Endometrium (tissue), 2 donors: ENCODE data around the gene MSMB.
"Not testable (repeated sequence)": the region's sequence is repeated elsewhere in the genome, so short reads cannot be mapped to it uniquely, and the experiment has no call there.

Source experiments
- FAIRE-seq: peaks from 2 replicates; lab custom pipeline; 2012; peaks lifted over from hg19 to GRCh38; lab: Jason Lieb, UNC
- donor health status: control.
- donor health status: control.

Gene MSMB, protein sequence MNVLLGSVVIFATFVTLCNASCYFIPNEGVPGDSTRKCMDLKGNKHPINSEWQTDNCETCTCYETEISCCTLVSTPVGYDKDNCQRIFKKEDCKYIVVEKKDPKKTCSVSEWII

DNA sequence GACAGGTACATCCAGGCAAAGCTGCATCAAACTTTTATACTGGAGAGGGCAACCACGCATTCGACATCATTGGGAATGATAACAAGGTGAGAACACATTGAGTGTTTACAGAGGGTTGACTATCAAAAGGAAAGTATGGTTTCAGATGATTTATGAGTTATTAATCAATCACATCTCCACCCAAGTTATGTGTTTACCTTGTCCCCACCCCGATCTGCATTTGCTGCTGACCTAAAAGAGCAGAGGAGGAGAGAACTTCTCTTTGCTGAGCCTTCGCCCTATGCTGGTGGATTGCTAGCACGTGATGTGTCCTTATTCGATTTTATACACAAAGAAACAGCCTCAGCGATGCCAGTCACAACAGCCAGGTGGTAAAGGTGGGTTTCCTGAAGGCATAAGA is at the start of gene MSMB:
TSS of gene MSMB (minus strand) at position 9 of the 400 bp plus-strand sequence. CDS start 32 bp downstream, outside the sequence.
- FAIRE-seq, result no peak

DNA sequence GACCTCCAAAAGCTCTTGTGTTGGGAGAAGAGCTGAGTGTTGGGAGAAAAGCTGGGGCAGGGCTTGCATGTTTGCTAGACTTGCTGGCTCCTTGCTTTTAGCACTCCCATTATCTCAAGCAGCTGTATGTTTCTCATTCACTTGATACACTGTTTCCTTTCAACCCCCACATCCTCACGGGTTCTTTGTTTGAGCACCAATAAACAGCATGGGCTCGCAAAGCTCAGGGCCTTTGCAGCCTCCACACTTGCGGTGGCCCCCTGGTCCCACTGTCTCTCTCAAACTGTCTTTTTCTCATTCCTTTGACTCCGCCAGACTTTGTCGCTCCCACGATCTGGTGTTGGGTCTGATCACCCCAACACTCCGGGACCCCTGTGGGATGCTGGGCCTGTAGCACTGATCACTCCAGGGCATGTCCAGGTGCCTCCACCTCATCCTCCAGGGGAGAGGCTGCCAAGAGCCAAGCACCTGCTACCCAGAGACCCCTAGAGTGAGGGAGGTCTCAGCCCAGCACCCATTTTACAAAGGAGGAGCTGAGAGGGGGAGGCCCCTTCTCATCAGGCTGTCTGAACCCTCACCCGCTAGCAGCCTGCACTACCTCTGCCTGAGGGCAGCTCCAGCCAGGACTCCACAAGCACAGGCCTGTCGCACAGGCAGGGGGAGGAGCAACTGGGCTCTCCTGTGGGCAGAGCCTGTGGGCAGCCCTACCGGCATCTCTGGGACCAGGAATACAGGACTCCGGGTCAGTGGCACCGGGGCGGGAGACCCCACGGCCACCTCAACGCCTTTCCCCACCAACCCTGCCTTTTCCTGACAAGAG is 49.1 kb upstream of the MSMB start:
- FAIRE-seq, result no peak

DNA sequence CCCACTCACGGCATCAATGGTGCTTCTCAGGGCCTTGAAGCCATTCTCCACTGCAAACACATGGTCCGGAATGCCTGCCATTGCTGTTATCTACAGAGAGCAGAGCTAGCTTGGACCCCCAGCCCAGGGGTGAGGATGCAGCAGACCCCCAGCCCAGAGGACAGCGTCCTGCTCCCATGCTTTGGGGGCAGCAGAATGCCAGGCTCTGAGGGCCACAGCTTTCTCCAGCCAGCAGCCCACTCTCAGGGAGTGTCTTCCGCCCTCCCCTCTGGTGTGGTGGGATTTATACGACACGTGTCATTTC is 48.1 kb upstream of the MSMB start:
- no peak for FAIRE-seq

DNA sequence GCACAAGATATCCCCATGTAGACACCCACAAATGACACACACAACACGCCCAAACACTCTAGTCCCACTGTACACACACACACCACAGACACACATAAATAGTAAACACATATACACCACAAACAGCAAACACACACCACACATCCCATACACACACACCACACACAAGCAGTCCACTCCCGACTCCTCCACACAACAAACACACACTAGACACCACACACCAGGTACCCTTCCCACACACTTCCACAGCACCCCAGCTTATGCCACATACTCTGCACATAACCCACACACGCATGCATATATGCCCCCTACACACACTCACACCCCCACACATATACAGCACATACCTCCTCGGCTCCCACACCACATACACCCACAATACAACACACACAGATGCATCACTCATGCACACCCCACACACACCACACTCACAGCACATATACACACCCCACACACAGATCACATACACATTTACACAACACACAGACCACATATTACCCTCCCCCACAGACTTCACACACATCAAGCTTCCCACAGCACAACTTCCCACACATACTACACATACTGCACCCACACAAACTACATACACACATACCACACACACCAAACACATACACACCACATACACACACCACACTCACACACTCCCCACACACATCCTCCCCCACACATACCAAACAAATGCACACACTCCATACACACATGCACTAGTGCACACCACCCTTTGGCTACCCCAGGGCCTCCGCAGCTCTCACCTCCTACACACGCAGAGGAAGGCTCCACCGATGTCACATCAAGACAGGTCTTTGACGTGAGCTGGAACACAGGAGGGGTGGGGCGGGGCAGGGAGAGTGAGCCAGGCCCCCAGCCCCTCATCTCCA is 47.5 kb upstream of the MSMB start:
- FAIRE-seq, result not testable (repeated sequence)

DNA sequence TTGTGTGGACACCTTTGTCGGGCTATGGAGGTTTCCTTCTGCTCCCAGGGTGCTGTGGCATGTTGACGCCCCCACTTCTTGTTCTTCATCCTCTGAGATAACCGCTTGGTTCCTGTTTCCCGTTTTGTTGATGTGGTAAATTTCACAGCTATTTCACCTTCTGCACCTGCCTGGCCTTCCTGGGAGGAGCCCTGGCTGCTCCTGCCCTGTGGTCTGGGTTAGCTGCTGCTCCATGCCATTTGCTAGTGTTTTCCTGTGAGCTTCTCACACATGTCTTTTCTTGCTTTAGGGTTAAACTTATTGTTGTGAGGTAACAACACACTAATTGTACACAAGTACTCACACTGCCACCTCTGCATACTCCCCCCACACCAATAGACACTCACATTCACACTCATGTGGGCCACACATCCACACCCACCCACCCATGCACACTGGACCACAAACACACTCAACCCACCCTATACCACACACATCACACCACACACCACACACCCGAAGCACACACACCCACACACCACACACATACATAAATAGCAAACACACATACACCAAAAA is 46.5 kb upstream of the MSMB start:
- no peak for FAIRE-seq

DNA sequence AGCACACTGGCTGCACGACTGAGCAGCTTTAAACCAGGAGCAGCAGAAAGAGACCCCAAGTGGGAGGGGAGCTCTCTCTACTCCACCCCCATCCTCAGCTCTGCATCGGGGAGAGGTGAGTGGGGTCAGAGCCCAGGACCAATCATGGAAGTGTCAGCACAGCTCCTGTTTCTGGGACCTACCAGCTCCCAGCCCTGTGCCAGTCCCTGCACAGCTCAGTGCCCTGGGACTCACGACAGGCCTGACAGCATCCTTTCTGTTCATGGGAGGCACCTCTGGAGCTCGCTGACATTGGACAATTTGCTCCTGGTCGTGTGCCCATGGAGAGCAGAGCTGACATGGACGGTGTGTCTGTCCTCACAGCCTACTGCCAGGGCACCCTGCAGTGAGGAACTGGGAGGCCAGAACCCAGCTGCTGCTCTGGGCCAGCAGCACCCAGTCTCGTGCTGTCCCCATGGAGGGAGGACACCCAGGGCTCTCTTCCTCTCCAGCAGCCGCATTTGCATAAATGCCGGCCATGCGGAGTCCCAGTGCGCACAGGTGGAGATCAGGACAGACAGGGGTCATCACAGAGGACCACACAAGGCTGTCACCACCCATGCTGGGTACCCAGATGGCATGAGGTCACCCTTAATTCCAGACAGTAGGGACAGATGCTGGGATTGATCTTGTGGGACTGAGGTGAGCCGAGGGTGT is 45.9 kb upstream of the MSMB start:
- no peak for FAIRE-seq

DNA sequence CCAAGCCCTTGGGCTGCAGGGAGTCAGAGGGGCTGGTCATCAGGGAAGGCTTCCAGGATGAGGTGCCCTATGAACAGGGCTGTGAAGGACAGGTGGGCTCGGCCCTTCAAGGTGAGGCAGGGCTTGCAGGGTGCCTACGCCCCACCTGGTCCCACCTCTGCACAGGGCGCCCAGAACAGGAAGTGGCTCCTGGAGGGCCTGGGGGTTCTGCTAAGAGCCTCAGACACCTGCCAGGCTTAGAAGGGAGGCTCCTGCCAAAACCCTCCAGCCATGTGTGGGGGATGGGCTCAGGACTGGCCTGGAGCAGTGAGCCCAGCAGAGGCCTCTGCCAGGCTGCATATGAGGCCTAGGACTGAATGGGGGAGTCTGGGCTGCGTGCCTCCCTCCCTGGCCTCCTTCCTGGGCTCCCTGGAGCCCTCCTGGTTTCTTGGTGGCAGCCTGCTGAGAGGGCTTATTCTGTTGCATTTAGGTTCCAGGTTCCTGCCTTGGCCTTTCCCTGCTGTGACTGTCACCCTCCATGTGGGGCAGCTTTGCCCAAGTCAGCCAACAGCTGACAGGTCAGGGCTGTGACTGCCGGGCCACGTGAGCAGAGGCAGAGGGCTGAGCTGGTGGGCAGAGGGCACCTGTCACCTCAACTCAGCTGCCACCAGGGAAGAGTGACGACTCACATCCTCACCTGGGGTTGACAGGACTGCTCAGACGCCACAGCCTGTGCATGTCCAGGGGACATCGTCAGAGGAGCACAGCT is 45.2 kb upstream of the MSMB start:
- no peak for FAIRE-seq

DNA sequence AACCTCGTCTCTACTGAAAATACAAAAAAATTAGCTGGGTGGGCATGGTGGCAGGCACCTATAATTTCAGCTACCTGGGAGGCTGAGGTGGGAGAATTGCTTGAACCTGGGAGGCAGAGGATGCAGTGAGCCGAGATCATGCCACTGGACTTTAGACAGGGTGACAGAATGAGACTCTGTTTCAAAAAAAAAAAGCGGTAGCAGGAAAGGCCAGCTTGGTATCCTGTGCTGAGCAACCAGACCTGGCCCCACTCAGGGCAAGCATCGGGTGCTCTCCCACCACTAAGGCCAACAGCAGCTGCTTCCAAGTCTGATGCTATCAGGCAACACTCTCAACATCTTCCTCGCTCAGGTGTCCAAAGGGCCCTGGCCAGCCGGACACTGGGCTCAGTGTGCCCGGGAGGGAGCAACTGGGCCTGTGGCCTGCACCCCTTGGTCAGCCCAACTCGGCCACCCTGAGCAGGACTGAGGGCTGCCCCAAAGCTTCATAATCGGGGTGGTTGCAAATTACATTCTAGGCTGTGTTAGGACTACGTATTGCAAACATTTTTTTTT is 44.3 kb upstream of the MSMB start:
- no peak for FAIRE-seq

DNA sequence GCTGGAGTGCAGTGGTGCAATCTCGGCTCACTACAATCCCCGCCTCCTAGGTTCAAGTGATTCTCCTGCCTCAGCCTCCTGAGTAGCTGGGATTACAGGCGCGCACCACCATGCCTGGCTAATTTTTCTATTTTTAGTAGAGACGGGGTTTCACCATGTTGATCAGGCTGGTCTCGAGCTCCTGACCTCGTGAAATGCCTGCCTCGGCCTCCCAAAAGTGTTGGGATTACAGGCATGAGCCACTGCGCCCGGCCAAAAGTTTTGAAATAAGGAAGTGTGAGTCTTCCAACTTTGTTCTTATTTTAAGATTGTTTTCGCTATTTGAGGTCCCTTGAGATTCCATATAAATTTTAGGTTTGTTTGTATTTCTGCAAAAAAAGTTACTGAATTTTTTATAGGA is 41.3 kb upstream of the MSMB start:
- FAIRE-seq, result not testable (repeated sequence)

DNA sequence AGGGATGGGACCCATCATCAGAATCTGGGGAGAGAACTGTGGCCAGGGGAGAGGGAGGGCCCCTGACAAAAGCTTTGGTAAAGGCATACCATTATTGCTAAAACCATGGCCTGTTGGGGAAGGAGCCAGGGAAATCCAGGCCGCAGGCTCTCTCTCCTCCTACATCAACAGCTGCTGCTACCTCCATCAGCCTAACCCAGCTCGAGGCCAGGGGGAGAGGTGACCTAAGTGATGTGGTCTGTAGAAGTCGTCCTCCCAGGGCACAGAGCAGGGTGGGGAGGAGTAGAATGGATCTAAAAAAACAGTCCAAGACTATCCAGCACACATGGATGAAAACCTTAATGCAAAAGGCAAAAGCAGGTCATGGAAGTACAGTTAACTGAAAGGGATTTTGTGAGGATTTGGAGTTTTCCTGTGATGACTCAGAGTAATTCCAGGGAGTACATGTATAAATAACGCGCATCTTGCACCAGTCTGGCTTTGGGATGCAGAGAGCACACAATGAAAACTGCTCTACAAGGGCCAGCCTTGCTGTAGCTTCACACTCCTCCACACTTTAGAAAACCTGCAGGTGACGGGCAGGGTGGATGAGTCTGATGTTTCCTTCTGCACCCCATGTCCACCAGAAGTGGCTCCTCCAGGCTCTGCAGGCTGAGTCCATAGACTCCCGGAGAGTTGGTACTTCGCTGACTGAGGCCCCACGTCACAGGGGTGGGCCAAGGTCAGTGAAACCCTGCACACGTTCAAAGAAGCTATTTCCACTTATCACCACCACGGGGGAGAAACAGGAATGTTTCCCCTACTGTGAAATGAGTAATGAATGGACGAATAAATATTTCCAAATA is 38.5 kb upstream of the MSMB start:
- no peak for FAIRE-seq

DNA sequence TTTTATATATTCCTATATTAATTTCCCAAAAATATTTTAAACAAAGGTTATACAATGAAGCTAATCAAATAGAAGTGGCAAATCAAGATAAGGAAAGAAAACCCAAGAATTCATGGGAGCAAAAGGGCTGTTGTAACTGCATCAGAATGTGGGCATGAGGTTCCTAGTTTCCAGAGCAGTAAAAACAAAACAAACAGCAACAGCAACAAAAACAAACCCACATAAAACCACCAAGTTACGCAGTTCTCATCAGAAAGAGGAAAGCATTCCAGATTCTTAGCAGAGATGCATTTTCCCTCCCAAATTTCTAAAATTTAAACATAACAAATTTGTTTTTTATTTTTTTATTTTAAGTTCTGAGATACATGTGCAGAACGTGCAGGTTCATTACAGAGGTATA is 34.8 kb upstream of the MSMB start:
- FAIRE-seq, result no peak

DNA sequence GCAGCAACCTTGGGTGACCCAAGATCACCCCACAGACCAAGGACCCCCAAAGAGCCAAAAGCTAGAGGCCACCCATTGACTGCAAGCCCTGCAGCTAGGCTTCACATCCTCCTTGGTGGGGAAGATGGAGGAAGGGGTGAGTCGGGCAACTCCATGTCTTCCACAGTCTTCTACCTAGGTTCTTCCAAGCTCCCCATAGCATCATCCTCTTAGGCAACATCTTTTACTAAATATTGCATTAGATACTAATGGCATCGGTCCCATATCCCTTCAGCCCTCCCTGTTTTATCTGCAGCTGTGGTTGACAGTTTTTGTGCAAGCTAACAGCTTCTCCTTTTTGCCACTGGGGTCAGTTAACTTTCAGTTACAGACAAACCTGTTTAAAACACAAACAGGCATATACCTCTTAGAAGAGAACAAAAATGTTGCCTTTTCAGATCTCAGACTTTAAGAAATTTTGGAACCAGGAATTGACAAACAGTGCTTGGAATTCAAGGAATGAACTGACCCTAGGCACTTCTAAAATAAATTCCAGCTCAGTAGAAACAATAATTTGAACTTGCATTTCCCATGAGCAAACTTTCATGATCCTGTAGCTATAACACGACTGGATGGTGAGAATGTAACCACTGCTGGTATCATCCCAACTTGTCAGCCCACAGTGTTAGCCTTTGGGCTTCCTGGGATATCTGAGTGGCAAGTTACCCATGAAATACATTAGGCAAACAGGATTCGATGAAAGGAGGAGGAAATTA is 33.9 kb upstream of the MSMB start:
- no peak for FAIRE-seq

DNA sequence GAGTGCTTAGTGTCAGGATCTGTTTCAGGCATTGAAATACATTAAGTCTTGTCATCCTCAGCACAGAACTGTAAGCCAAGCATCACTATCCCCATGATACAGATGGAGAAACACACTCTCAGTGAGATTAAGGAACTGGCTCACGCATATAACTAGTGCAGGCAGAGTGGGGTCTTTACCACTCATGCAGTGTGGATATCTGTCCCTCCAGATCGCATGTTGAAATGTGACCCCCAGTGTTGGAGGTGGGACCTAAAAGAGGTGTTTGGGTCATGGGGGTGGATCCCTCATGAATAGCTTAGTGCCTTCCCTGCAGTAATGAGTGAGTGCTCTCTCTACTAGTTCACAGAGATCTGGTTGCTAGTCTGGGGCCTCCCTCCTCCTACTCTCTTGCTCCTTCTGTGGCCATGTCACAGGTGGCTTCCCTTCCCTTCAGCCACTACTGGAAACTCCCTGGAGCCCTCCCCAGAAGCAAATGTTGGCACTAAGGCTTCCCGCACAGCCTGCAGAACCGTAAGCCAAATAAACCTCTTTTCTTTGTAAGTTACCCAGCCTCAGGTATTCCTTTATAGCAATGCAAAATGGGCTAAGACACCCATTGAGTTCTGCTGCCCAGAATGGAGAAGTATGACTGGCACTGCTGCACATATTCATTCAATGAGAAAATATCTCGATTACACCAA is 31.8 kb upstream of the MSMB start:
- no peak for FAIRE-seq

DNA sequence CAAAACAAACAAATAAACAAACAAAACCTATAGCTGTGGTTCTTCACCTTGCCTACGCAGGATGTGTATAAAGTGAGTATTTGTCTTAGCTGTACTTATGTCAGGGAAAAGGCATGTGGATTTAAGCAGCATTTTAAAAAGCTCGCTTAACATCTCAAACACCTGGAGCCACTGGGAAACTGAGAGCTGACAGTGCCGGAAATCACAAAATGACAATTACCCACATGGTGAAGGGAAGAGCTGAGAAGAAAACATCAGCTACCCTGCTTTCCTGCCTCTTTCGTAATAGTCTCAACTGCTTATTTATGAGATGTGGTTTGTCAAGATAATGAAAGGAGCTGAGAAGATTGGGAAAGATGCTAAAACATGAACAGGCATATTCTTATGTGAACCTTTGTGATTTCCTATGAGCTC is 31.1 kb upstream of the MSMB start:
- FAIRE-seq, result no peak

DNA sequence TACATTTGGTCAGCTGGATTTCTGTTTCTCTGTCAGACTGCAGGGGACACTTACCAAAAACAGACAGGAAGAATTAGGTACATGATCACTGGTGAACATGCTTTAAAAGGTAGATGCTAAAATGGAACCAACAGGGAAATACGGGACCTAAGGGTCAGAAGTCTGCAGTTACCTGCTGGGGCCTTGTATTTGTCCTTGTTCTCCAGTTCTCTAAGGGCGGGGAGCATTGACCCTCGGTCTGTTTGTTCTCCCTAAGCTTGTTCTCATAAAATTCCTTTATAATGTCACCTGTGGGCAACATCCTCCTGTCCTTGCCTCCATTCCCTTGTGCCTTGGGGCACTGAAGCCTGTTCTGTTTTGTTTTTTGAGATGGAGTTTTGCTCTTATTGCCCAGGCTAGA is 29.8 kb upstream of the MSMB start:
- no peak for FAIRE-seq

DNA sequence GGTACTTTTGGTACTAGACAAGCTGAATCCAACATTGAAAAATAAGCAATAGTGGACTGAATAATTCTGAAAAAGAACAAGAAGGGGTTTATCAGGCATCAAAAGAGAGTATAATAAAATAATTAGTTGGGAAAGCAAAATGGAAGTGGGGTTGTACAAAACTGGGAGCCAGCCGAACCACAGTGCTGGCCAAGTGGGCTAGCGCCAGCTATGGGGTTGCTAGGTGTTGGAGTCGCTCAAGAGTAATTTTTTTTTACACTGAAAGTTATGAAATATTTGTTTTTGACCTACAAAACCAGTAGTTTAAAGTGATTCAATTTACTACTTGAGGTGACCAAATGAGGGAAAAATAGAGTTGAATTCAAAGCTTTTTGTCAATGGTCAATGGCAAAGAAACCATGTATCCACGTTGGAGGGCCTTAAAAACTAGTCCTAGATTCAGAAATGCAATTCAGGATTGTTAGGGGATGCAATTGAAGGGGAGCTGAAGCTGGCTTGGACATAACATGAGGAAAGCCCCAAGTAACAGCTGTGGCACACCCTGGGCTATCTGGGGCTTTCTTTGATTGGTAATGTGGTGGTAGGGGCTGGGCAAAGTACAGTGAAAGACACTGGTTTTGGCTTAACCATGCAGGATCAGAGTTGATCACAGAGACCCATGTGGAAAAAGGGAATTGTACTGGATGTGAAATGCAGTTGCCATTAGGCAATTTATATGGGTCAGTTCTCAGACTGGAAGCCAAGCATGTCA is 28.3 kb upstream of the MSMB start:
- FAIRE-seq, result no peak

DNA sequence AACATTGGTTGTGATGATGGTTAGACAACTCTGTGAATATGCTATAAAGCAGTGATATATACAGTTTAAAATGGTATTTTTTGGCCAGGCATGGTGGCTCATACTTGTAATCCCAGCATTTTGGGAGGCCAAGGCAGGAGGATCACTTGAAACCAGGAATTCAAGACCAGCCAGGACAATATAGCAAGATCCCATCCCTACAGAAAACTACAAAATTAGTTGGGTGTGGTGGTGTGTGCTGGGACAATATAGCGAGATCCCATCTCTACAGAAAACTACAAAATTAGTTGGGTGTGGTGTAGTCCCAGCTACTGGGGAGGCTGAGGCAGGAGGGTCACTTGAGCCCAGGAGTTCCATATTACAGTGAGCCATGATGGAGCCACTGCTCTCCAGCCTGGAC is 27.5 kb upstream of the MSMB start:
- no peak for FAIRE-seq

DNA sequence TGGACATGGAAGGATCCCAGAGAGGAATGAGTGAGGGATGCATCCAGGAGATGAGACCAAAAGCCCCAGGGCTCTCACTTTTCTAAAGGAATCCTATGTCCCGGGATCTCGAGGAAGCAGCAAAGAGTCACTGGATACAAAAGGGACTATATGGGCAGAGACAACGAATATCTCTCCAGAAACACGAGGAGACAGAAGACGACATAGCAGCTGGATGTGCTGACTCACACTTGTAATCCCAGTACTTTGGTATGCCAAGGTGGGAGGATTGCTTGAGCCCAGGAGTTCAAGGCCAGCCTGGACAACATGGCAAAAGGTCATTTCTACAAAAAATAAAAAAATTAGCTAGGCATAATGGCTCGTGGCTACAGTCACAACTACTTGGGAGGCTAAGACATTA is 24.7 kb upstream of the MSMB start:
- FAIRE-seq, result no peak
